Fibroblast of mammary gland (primary cell): Measurements from ENCODE around the gene LRRK1.

ENCODE experiments used
- DNase-seq: peaks from one replicate; pipeline ENCODE4 v3.0.0-alpha.2; 2010; ENCODE audit warnings: low read depth
- H3K4me3 ChIP-seq: 2 replicates; pipeline ENCODE4 v1.5.1; 2011; ENCODE audit warnings: low read depth, mild to moderate bottlenecking, low read length, moderate library complexity; ENCODE audit not compliant: control insufficient read depth
- TF ChIP-seq, protein P1 (sequence below): conservative IDR thresholded peaks from 2 replicates; pipeline ENCODE4 v1.5.1; 2011; ENCODE audit warnings: low read depth, low read length, inconsistent platforms; ENCODE audit not compliant: control insufficient read depth, insufficient read depth

The LRRK1 gene

DNA sequence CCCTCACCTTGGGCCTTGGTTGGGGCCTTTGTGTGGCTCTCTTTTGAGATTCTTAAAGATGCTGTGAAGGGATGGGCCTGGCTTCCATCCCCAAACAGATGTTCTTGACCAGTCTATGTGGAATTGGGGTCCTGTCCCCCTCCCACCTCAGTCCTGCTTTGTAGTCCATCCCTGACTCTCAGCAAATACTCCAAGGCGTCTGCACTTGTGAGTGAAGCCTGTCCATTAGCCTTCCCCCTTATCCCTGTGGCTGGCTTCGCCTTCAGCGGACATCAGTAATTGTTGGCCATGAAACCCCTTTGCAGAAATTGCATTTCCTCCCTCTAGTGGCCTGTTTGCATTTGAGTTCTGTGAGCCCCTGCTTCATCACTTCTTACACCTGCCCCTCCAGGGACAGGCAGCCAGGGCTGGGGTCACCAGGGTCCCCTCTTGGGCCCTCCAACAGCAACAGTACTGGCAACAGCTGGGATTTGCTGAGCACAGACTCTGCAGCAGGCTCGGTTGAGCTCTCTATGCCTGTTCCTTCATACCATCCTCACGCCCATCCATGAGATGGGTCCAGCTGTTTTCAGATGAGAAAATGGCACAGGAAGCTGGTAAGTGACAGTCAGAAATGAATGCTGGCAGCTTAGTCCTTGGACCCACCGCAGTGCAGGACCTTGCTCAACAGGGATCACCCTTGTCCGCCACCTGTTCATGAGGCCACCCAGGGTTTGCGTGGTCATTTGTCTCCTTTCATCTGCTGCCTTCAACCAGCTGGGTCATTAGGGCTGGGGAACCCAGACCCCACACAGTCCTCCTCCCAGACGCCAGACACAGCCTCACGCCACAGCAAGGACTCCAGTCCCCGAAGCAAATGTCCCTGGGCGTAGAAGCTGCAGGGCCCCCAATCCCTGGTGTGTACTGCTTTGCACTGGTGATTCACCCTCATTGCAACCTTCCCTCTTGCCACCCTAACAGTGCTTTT, 8.9 kb upstream of the LRRK1 start:
- H3K4me3 ChIP-seq, result no peak overlapping the region
- no peak for DNase-seq
- TF ChIP-seq, protein P1, sequence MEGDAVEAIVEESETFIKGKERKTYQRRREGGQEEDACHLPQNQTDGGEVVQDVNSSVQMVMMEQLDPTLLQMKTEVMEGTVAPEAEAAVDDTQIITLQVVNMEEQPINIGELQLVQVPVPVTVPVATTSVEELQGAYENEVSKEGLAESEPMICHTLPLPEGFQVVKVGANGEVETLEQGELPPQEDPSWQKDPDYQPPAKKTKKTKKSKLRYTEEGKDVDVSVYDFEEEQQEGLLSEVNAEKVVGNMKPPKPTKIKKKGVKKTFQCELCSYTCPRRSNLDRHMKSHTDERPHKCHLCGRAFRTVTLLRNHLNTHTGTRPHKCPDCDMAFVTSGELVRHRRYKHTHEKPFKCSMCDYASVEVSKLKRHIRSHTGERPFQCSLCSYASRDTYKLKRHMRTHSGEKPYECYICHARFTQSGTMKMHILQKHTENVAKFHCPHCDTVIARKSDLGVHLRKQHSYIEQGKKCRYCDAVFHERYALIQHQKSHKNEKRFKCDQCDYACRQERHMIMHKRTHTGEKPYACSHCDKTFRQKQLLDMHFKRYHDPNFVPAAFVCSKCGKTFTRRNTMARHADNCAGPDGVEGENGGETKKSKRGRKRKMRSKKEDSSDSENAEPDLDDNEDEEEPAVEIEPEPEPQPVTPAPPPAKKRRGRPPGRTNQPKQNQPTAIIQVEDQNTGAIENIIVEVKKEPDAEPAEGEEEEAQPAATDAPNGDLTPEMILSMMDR, result peak; percentile 26

DNA sequence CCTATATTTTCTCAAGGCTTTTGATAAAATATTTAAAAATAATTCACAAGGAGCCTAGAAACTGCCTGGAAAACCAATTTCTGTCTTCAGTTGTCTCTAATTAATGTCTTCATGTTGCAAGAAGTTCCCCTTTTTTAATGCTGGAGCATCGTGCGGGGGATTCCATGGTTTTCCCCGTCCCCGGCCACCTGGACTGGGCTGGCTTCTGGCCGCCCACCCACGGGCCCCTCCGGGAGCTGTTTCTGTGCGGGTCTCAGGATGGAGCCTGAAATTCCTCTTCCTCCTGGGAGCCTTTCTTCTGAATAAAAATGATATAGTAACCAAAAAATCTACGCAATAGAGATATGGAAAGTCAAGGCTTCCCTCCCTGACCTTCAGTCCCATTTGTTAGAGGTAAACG, 8.1 kb upstream of the LRRK1 start:
- no peak overlapping the region for H3K4me3 ChIP-seq
- TF ChIP-seq, protein P1, result no peak
- no peak for DNase-seq

DNA sequence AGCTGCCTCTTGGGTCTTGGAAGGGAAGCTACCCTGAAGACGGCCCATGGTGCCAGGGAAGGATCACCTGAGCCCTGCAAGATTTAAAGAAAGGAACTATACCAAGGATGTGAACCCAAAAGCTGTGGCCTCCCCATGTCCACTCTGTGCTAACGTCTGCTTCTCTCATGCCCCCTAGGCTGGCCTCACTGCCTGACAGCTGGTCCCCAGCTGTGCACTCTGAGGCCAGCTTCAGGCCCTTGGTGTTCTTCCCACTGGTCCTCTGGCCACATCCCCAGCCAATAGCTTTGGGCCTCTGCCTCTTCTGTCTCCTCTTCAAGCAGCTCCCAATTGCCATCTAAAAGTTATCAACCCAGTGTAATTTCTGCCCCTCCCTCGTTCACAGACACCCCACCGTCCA, 5.2 kb upstream of the LRRK1 start:
- DNase-seq, result no peak
- H3K4me3 ChIP-seq, result no peak overlapping the region
- TF ChIP-seq, protein P1, result no peak

DNA sequence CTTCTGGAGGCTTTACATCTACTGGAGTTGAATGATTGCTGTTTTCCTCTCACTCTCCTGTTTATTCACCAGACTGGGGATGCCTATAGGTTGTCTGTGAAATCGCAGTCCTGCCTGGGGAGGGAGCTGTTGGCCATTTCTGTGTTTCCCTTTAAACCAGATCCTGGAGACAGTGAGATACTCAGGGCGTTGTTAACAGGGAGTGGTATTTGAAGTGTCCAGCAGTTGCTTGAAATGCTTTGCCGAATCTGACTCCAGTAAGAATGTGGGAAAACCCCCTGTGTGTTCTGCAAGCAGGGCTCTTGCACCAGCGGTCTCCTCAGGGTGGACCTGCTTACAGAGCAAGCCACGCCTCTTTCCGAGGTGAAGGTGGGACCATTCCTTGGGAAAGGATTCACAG, 4.3 kb upstream of the LRRK1 start:
- DNase-seq, result no peak
- TF ChIP-seq, protein P1, result peak; percentile 27
- no peak overlapping the region for H3K4me3 ChIP-seq

DNA sequence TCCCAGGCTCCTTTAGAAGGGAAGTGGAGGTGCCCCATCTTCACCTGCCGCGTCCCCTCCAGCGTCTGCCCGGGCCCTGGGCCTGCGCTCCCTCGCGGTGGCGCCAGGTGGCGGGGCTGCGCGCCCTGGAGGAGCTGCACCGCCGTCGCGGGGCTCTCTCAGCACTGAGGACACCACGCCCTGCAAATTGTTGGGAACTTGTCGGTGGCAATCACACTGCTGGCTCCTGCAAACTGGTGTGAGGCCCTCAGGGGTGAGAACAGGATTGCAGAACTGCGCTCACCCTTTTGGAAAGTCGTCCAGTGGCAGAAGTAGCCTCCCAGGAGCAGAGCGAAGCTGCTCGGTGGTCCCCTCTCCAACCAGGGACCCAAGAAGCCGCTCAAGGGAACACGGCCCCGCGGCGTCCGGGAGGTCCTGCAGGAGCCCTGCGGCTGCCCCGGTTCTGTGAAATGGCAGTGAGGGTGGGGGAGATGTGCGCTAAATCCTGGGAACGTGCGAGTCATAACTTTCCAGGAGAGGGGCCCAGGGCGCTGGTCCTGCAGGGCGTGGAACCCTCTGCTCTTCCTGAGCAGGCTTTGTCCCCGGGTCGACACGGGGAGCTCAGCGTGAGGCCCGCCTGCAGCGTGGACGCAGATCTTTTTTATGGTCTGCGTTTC, 995 bp upstream of the LRRK1 start:
- peak overlapping the region; percentile 80 for H3K4me3 ChIP-seq
- peak; percentile 72 for DNase-seq
- TF ChIP-seq, protein P1, result peak; percentile 54

DNA sequence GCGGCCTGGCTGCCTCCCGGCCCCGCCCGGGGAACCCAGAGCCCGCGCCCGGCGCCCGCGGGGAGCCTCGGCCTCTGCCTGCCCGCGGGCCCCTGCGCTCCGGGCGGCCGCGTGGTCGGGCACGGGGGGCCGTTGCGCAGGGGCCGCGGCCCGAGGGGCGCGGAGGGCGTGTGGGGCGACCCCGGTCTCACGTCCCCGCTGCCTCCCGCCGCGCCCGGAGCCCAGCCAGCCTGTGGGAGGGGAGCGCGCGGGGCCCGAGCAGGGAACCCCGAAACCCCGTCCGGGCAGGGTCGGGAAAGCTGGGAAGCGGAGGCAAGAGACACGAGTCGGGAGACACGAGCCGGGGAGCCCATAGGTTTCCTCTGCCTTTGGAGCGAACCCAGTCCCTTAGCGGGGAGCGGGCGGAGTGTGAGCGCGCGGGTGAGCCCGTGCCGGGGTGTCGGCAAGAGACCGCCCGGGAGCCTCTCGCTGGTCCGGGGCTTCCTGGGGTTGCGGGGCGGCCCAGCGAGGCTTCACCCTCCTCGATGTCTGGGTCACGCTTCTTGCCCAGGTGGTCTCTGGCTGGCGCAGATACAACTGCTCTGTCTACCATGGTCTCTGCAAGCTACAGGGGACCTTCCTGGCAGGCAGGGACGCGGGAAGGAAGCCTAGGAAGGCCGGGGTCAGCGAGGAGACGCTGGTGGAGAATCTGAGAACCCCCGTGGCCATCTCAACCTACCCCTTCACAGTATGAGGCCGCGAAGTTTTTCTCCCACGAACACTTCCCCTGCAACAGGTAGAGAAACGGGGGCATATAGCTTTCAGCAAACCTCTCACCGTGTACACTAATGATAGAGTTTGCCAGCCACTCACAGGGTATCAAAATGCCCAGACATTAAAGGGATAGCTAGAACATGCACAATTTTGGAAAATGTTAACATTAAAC, 586 bp downstream of the LRRK1 start:
- H3K4me3 ChIP-seq, result peak overlapping the region; percentile 71
- TF ChIP-seq, protein P1, result no peak
- DNase-seq, result peak; percentile 17
